Measurements from ENCODE around the gene KIF20A.
A peak's percentile ranks its signal among the peaks of the same experiment; 100 is the strongest.
"Not testable (repeated sequence)": the region's sequence is repeated elsewhere in the genome, so short reads cannot be mapped to it uniquely, and the experiment has no call there.

The KIF20A gene
- 0 to 2.0 (median 0.28) reads per million in 4 experiments for total RNA-seq

- peak; percentile 83 for DNase-seq
These were observed at the start of gene KIF20A, which contains the start of gene BRD8 for GRCh38 chr5:138178516-138179276. Gene KIF20A (plus strand): TSS chr5:138179112. CDS start chr5:138179681, 569 bp downstream. Gene BRD8 (minus strand): TSS chr5:138178630. CDS start chr5:138178614, 16 bp downstream.

- no peak for DNase-seq
These were observed 49.6 kb upstream of the KIF20A start for GRCh38 chr5:138129347-138129746.

- no peak for DNase-seq
These were observed 46.4 kb upstream of the KIF20A start for GRCh38 chr5:138132543-138132942.

- DNase-seq, result no peak
These were observed 39.7 kb upstream of the KIF20A start, which contains the start of gene NME5 for GRCh38 chr5:138138949-138139780. Gene NME5 (minus strand): TSS chr5:138139428. CDS start chr5:138138780, 648 bp downstream.

- no peak for DNase-seq
These were observed 39.2 kb upstream of the KIF20A start for GRCh38 chr5:138139781-138140090.

GRCh38 chr5:138140268-138140667, 38.6 kb upstream of the KIF20A start:
- no peak for DNase-seq

GRCh38 chr5:138141734-138142133, 37.2 kb upstream of the KIF20A start:
- DNase-seq, result no peak

GRCh38 chr5:138143578-138143977, 35.3 kb upstream of the KIF20A start:
- DNase-seq, result not testable (repeated sequence)

GRCh38 chr5:138148811-138149210, 30.1 kb upstream of the KIF20A start:
- DNase-seq, result no peak

GRCh38 chr5:138149530-138149929, 29.4 kb upstream of the KIF20A start:
- no peak for DNase-seq

GRCh38 chr5:138155977-138156376, 22.9 kb upstream of the KIF20A start:
- not testable (repeated sequence) for DNase-seq

GRCh38 chr5:138157626-138158025, 21.3 kb upstream of the KIF20A start:
- DNase-seq, result no peak

GRCh38 chr5:138159666-138160065, 19.2 kb upstream of the KIF20A start:
- DNase-seq, result no peak

- DNase-seq, result no peak
These were observed 18.2 kb upstream of the KIF20A start for GRCh38 chr5:138160706-138161105.

- no peak for DNase-seq
These were observed 15.2 kb upstream of the KIF20A start for GRCh38 chr5:138163721-138164120.

- DNase-seq, result no peak
These were observed 9.8 kb upstream of the KIF20A start for GRCh38 chr5:138169124-138169523.

GRCh38 chr5:138170299-138170698, 8.6 kb upstream of the KIF20A start:
- DNase-seq, result no peak

- DNase-seq, result no peak
These were observed 884 bp upstream of the KIF20A start for GRCh38 chr5:138177941-138178515.

GRCh38 chr5:138179277-138179857, 455 bp downstream of the KIF20A start:
- no peak for DNase-seq

- no peak for DNase-seq
These were observed 1.4 kb downstream of the KIF20A start for GRCh38 chr5:138180183-138180782.

- no peak for DNase-seq
These were observed 1.9 kb downstream of the KIF20A start for GRCh38 chr5:138180841-138181240.

- DNase-seq, result no peak
These were observed 3.9 kb downstream of the KIF20A start for GRCh38 chr5:138182808-138183207.

- DNase-seq, result no peak
These were observed 7.1 kb downstream of the KIF20A start for GRCh38 chr5:138186002-138186447.
